GM08714 (cell line): Measurements from ENCODE around the gene HDC.

Experiments
- H3K4me3 ChIP-seq: fragments of 200-500 bp; sonication (Bioruptor generic); 2 replicates; pipeline ENCODE4 v1.5.1; 2014; ENCODE audit warnings: mild to moderate bottlenecking, low read length, inconsistent platforms
- ZNF274 ChIP-seq: IDR thresholded peaks from 2 replicates; pipeline ENCODE4 v1.6.1; 2012; ENCODE audit warnings: mild to moderate bottlenecking, low read depth, low read length

The HDC gene

GRCh38 chr15:50244959-50245624 is 20.4 kb downstream of the HDC start:
- TF ChIP-seq ZNF274: no peak
- no peak overlapping the region for H3K4me3 ChIP-seq

GRCh38 chr15:50244153-50244552 is 21.4 kb downstream of the HDC start:
- TF ChIP-seq ZNF274: no peak
- H3K4me3 ChIP-seq: no peak overlapping the region

GRCh38 chr15:50241684-50242450 is 23.7 kb downstream of the HDC start:
- H3K4me3 ChIP-seq: no peak overlapping the region
- TF ChIP-seq ZNF274: no peak

- no peak for TF ChIP-seq ZNF274
- H3K4me3 ChIP-seq: no peak overlapping the region
These were observed 27.3 kb downstream of the HDC start for GRCh38 chr15:50238255-50238654.

- no peak overlapping the region for H3K4me3 ChIP-seq
- TF ChIP-seq ZNF274: no peak
These were observed 29.1 kb downstream of the HDC start for GRCh38 chr15:50236433-50236832.

GRCh38 chr15:50235794-50236193 is 29.7 kb downstream of the HDC start:
- no peak overlapping the region for H3K4me3 ChIP-seq
- no peak for TF ChIP-seq ZNF274

GRCh38 chr15:50234764-50235163 is 30.8 kb downstream of the HDC start:
- no peak for TF ChIP-seq ZNF274
- H3K4me3 ChIP-seq: no peak overlapping the region

- no peak for TF ChIP-seq ZNF274
- no peak overlapping the region for H3K4me3 ChIP-seq
These were observed 32.3 kb downstream of the HDC start for GRCh38 chr15:50233192-50233736.

GRCh38 chr15:50232791-50233190 is 32.7 kb downstream of the HDC start:
- no peak for TF ChIP-seq ZNF274

GRCh38 chr15:50231761-50232160 is 33.8 kb downstream of the HDC start:
- TF ChIP-seq ZNF274: no peak
- H3K4me3 ChIP-seq: no peak overlapping the region

More at GRCh38 chr15:50232791-50233190, 32.7 kb downstream of the HDC start:
- no peak overlapping the region for H3K4me3 ChIP-seq

- H3K4me3 ChIP-seq: no peak overlapping the region
- no peak for TF ChIP-seq ZNF274
These were observed 36.2 kb downstream of the HDC start for GRCh38 chr15:50229336-50229735.

- H3K4me3 ChIP-seq: no peak overlapping the region
- no peak for TF ChIP-seq ZNF274
These were observed 36.7 kb downstream of the HDC start for GRCh38 chr15:50228866-50229265.

GRCh38 chr15:50227076-50227475 is 38.5 kb downstream of the HDC start:
- no peak overlapping the region for H3K4me3 ChIP-seq
- TF ChIP-seq ZNF274: no peak

GRCh38 chr15:50225938-50226337 is 39.6 kb downstream of the HDC start:
- TF ChIP-seq ZNF274: no peak
- no peak overlapping the region for H3K4me3 ChIP-seq

- no peak overlapping the region for H3K4me3 ChIP-seq
- TF ChIP-seq ZNF274: no peak
These were observed 40.5 kb downstream of the HDC start for GRCh38 chr15:50225057-50225456.
